Stimulated activated CD4-positive, alpha-beta T cell treated with anti-CD3 and anti-CD28 coated beads, Interleukin-15, amount 100 ng/mL, for 48 hours (primary cell): ENCODE data around the gene RIPK1.

Experiments
- DNase-seq, 2 donors: peaks; one replicate each; pipeline ENCODE4 v3.0.0-alpha.2; 2020; ENCODE audit warnings: low read depth in 2 of 2

Gene RIPK1

DNA sequence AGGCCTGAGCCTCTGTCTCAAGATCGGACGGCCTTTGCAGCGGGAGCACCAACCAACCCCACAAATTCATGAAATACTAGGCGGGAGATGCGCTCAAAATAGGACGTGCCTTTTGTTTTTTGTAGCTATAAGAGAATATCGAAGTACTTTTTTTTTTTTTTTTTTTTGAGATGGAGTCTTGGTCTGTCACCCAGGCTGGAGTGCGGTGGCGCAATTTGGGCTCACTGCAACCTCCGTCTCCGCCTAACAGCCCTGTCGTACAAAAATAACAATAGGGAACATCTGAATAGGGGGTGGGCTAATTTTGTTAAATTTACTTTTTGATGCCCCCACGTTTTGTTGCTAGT, 94.9 kb downstream of the RIPK1 start:
- no peak for DNase-seq

GRCh38 chr6:3164388-3164787, 96.1 kb downstream of the RIPK1 start:
- no peak for DNase-seq
